Occipital lobe (tissue), 2 donors: ENCODE results near the gene PPP3CA. TPM values are rescaled to one million over a fixed set of nuclear protein-coding genes. Genes with fewer than 3 reads are reported as not detected.
"Not testable (repeated sequence)": the region's sequence is repeated elsewhere in the genome, so short reads cannot be mapped to it uniquely, and the experiment has no call there.

ENCODE experiments used
- DNase-seq: peaks from one replicate; lab custom pipeline; 2025; lab: John Stamatoyannopoulos, UW
- total RNA-seq: library from RNA; depleted of rRNA; stranded (reverse); fragments of >200 nt; gene quantifications from one replicate; pipeline ENCODE4 v1.2.3, GENCODE V29; 2014

PPP3CA gene
- total RNA-seq, 1 donor from 2014 or later, result 159 TPM

DNA sequence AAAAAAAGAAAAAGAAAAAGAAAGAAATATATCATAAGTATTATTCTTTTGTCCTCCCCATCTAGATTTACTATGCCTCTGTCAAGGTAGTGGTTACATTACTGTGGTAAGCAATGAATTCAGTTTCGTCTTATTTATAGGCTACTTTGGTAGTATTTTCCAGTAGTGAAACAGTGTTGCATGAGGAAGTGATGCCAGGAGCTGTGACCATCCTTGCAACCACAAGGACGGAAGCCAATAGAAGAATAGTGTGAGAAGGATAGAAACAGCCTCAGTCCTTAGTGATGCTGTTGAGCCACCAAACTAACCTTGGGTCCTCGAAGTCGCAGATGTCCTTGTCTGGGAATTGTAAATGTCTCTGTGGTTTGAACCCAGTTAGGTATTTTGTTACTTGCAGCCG lies 328.5 kb downstream of the PPP3CA start:
- no peak for DNase-seq

DNA sequence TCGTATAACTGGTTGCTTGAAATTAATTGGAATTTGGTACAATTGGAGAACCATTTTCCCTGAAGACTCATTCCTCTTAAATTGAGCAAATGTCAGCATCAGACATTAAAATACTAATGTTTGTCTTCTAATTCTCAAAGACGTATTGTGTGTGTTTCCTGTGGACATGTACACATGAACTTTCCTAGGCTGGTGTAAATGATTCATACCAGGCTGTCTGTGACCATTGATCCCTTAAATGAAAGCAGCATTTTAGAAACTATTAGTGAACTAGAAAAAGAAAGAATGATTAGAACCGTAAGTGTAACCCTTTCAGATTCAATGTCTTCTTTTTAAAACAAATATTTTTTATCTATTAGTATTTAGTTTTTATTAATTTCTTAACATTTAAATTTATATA lies 332.9 kb downstream of the PPP3CA start:
- DNase-seq, result no peak

DNA sequence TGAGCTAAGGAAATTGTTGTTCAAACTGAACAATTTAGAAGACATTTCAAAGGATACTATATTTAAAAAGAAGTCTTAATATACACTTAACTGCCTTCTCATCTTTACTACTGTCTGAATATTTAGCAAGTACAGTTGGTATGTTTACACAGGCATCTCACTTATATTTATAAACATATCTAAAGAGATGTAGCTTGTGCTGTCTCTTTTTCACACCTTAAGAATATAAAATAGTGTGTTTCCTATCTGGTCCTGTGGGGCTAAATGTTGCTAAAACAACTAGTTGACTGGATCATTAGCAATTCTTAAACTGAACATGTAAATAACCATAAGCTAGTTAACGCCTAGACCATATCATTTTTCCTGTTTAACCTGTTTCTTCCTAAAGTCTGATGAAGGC lies 336.3 kb downstream of the PPP3CA start:
- DNase-seq, result no peak

DNA sequence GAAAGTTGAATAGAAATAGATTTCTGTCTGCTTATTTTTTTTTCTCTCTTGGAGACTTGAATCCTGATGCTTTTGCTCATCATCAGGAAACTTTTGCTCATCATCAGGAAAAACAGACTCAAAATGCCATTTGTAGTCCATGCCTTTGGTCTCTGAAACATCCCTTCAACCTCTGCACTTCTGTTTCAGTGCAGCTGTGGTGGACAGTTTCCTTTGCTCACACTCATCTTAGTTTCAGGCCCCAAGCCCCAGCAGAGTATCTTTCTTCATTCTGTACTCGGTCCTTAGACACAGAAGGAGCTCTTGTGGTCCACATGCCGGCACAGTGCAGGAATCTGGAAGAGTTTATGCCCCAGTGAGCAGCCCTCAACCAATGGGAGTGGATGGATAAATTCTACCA lies 337.9 kb downstream of the PPP3CA start:
- DNase-seq, result no peak

DNA sequence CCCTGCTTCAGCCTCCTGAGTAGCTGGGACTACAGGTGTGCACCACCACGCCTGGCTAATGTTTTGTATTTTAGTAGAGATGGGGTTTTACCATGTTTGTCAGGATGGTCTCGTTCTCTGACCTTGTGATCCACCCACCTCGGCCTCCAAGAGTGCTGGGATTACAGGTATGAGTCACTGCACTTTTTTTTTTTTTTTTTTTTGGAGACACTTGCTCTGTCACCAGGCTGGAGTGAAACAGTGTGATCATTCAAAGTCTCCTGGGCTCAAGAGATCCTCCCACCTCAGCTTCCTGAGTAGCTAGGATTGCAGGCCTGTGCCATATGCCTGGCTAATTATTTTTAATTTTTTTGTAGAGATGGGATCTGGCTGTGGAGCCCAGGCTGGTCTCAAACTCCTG lies 338.8 kb downstream of the PPP3CA start:
- DNase-seq, result no peak

DNA sequence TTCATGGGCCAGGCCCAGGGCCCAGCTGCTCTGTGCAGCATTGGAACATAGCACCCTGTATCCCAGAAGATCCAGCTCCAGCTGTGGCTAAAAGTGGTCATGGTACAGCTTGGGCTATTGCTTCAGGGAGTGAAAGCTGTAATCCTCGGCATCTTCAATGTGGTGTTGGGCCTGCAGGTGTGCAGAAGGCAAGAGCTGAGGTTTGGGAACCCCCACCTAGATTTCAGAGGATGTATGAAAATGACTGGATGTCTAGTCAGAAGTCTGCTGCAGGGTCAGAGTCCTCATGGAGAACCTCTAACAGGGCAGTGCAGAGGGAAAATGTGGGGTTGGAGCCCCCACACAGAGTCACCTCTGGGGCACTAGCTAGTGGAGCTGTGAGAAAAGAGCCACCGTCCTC lies 341.7 kb downstream of the PPP3CA start:
- no peak for DNase-seq

DNA sequence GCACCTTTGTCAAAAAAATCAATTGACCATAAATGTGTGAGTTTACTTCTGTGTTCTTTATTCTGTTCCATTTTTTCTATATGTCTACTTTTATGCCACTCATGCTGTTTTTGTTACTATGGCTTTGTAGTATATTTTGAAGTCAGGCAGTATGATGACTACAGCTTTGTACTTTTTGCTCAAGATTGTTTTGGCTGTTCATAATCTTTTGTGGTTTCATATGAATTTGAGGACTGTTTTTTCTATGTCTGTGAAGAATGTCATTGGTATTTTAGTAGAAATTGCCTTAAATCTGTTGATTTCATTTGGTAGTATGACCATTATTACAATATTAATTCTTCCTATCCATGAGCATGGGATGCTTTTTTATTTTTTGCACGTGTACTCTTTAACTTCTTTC lies 346.8 kb downstream of the PPP3CA start:
- no peak for DNase-seq

DNA sequence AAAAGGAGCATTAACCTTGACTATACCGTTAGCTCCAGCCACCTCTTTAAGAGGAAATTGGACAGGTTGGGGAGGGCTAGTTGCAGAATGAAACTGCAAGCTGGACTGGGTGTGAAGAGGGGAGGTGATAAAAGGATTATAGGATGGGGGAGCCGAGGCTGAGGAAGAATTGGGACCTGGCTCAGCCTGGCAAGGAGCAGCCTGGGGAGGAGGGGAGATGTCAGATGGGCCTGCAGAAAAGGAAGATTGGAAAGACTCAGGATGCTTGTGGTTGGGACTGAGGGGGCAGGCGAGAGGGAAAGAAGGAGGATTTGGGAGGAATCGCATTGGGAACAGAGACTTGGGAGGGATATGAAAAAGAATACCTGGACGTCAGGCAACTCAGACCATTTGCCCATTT lies 351.7 kb downstream of the PPP3CA start:
- DNase-seq, result no peak

DNA sequence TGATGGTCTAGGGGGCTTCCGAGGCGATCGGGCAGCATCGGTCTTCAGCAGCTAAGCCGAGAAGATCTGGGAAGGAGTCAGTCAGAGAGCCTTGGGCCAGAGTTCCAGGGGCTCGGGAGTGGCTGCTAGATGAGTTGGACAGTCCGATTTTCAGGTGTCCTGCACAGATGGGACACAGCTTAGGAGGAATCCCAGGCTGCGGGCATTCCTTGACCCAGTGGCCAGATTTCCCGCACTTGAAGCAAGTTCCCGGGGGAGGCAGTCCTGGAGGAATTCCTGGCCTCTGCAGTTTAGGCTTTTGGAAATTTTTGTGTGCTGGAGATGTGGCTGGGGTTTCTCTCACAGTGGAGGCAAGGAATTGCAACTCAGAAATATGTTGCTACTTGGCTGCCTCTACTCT lies 352.3 kb downstream of the PPP3CA start:
- DNase-seq, result not testable (repeated sequence)

DNA sequence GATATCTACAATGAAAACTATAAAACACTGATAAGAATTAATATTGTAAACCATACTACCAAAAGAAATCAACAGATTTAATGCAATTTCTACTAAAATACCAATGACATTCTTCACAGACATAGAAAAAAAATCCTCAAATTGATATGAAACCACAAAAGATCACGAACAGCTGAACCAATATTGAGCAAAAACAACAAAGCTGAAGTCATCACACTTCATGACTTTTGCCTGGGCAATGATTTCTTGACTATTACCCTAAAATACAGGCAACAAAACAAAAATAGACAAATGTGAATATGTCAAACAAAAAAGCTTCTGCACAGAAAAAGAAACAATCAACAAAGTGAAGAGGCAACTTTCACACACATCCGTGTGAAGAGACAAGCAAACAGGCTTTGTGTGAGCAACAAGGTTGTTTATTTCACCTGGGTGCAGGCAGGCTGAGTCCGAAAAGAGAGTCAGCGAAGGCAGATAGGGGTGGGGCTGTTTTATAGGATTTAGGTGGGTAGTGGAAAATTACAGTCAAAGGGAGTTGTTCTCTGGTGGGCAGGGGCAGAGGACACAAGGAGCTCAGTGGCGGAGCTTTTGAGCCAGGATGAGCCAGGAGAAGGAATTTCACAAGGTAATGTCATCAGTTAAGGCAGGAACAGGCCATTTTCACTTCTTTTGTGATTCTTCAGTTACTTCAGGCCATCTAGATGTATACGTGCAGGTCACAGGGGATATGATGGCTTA lies 355.8 kb downstream of the PPP3CA start:
- not testable (repeated sequence) for DNase-seq

DNA sequence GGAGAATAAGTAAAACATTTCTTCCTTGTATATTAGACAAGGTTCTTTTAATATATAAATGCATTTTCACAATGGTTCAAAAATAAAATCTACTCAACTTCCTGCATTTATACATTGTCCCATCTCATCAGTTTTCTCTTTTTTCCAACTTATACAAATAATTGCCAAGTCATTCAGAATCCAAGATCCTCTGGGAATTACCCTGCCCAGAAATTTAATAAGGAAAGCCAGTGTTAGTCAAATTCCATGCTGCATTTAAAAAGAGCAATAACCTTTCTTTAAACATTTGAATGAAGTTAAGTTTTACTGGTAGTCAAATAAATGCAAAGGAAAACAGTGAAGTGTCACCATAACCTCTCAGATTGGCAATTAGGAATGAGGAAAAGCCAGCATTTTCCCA lies 357.9 kb downstream of the PPP3CA start:
- no peak for DNase-seq

DNA sequence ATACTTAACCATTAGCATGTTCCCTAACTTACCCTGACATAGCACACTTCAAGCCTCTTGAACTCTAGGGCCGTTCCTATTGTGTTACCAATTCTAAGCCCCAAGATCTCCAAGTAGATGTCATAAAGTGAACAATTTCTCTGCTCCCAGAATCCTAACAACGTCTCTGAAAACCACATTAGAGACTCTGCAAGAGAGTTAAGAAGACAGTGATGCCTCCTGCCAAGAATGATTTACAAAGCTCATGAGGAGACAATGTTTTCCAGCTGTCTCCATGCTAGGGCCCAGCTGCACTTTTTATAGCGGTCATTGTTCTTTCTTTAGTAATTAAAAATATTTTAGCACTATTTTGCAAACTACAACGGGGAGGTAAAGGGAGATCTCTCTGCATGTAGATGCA lies 358.4 kb downstream of the PPP3CA start:
- no peak for DNase-seq

DNA sequence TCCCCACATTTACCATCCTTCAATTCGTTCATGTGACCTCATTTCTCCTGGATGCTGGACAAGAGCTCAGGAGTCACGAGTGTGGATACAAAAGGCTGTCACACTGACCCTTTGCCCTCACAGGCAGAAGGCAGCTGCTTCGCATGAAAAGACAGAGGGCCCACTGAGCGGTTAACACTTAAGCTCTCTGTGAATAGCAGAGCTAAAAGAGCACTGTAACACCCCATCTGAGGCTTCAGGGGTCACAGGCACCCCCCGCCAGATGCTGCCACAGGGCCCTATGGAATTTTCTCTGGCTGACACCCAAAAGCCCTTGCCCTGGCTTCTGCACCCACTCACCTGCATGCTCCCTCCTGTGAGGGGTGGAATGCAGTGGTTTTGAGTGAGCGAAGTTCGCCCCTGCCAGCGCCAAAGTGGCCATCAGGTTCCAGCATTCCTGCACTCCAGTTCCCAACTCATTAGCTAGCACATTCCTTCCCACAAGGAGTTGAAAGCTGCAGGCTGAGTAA lies 360.9 kb downstream of the PPP3CA start:
- no peak for DNase-seq

DNA sequence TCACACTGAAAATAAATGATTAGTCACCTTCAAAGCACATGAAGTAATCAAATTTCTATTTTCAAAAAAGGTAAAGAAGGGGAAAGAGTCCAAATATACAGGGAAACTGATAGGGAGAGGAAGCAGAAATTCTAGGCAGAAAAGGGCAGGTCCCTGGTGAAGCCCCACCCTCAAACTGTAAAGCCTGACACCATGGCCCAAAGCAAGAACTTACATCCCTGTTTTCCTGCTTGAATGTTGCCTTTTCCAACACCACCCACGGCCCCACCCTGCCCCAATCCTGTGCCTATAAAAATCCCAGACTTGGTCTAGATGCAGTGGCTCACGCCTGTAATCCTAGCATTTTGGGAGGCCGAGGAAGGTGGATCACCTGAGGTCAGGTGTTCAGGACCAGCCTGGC lies 361.8 kb downstream of the PPP3CA start:
- DNase-seq, result no peak

DNA sequence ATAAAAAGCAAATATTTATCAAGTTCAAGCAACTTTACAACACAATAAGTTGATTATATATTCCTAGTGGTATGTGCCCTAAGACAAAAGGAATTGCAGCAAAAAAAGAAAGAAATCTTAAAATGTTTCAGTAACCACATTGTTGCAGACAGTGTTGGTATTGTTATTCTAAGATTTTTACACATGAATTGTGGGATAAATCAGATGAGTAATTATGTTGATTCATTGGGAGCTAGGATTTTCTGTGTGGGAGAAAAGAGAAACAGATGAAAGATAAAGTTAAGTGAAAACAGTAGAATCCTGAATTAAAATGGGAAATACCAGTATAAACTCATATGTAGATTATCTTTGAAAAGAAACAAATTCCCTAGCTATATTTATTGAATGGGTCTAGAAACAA lies 362.4 kb downstream of the PPP3CA start:
- DNase-seq, result no peak

DNA sequence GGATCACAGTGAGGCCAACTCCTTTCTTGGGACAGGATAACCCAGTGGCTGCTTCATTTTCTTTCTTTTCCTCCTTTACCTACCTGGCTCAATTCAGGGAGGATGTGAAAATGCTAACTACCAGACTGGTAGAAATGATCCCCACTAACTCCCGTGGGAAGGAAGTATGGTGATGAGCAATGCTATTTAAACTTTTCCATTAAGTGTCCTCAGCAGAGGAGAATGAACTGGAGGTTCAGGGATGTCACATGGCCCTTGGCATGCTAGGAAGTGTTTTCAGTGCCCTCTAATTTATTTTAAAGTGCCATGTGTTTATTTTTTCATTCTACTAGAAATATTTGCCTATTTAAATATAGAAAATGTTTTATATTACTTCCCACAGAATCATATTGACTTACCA lies 363.9 kb downstream of the PPP3CA start:
- DNase-seq, result no peak

DNA sequence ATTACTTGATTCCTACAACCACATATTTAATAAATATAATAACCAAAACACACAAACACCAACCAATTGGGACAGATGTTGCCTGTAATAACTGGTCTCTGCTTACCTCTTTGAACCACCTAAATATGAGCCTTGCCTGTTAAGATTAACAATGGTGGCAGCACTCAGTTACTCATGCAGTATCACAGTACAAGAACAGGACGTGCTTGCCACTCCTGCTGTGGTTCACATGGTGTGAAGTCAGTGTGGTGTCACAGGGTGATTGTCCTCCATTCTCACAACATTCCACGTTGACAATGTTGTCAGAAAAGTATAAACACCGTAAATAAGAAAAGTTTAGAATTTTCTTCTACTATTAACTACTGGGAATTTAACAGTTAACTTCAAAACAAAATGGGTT lies 365.0 kb downstream of the PPP3CA start:
- DNase-seq, result no peak

DNA sequence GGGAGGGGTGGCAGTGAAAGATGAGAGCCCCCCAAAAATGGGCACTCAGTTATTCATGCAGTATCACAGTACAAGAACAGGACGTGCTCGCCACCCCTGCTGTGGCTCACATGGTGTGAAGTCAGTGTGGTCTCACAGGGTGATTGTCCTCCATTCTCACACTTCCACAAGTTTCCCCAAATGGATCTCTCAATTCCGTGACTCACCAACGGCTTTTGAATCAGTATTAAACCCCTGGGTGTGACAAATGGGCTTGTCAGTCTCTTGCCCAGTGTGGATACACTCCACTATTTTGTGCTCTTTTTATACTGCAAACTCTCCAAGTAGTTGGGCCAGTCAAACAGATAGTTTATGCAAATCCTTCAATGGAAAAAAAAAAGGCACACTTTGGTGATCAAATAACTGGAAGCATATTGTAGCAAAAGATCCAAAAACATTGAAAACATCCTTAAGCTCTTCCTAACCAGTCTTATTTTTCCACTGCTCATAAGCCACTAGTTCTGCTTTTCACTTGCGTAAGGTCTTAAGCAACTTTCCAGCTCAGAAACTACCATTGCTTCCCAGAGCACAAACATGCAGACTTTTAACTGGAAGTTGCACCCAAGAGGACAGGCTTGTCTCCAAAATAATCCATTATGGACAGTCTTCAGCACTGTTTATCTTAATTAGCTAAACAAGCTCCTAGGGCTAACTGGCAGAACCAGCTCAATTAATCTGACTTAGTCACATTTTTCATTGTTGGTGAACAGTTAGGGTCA lies 365.7 kb downstream of the PPP3CA start:
- no peak for DNase-seq

DNA sequence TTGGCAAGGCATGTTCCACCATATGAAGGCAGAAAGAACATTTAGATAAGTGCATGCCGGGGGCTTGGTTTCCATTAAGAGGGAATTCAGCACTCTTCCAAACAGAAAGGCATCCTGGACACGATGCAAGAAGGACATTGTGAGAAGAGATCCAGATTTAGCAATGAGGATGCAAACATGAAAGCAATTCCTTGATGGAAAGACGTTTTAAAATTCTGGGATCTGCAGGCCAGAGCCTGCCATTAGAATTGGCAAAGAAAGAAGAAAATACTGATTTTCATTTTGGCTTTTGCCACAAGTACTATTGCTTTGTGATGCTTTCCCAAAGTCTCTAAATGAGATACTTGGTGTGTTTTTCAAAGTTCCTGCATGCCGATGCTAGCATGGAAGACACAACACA lies 367.6 kb downstream of the PPP3CA start:
- no peak for DNase-seq

DNA sequence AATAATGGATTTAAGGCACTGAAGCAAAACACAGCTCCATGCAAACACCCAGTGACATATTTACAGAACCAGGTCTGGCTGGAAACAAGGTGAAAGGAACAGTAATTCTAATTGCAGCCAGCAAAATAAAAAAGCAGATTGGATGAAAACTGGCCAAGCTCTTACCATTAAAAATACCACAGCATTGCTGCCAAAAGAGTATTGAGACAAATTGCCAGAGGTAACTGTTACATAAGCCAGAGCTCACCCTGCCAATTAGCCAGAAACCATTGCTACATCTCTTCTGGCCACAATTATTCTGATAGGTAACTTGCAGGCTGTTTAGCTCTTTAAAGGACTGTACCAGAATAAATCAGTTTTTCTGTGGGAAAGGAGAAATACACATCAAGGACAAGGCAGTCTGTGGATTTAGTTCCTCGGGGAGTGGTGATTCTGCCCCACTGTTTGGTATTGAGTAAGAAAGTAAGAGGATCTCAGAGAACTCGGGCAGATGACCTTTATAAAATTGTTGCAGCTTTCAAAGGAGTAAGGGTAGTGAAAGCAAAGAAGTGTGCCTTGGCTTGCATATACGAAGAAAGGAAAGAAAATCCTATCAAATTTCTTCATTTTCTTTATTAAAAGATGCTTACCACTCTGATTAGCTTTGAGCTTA lies 369.5 kb downstream of the PPP3CA start:
- DNase-seq, result no peak

DNA sequence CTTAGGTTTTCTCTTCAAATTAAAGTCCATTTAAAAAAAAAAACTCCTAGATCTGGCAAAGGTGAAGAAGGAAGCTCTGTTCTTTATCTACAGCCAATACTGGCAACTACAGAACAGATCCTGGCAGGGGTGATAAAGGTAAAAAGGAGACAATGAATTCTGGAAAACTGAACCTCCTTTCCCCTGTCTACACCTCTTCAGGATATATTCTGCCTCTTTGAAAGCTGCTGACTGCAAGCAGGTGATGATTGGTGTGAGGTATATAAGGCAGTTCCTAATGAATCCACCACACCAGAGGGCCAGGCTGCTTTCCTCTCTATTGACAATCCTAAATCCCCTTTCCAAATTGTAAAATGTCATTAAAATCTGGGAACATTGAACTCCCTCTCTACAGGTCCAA lies 370.1 kb downstream of the PPP3CA start:
- DNase-seq, result no peak
